NCI-H2081 treated with DMSO at 0.1 percent for 48 hours (cell line): ENCODE results near the gene ARGFX.
"Not testable (repeated sequence)": the region's sequence is repeated elsewhere in the genome, so short reads cannot be mapped to it uniquely, and the experiment has no call there.

Experiments used
- DNase-seq: peaks from one replicate; lab custom pipeline; 2025; lab: John Stamatoyannopoulos, UW

Gene ARGFX

GRCh38 chr3:121599900-121600299, 32.2 kb downstream of the ARGFX start:
- DNase-seq, result not testable (repeated sequence)

- no peak for DNase-seq
Measured at GRCh38 chr3:121601212-121601812, 33.6 kb downstream of the ARGFX start.

- no peak for DNase-seq
Measured at GRCh38 chr3:121604759-121605158, 37.0 kb downstream of the ARGFX start.

GRCh38 chr3:121606106-121606505, 38.4 kb downstream of the ARGFX start:
- no peak for DNase-seq
